HG03457 (cell line): ENCODE measurements around the gene IQGAP1.
"Not testable (repeated sequence)": the region's sequence is repeated elsewhere in the genome, so short reads cannot be mapped to it uniquely, and the experiment has no call there.

Experiments
- ATAC-seq: cut with Tn5 transposase; IDR thresholded peaks from one replicate; pipeline ENCODE4 v1.9.1; 2021; ENCODE audit warnings: moderate number of reproducible peaks; ENCODE audit not compliant: unreplicated experiment

The IQGAP1 gene

GRCh38 chr15:90387534-90388461 is at the start of gene IQGAP1:
Gene IQGAP1 (plus strand): TSS chr15:90388242. CDS start chr15:90388342, 100 bp downstream.
- ATAC-seq = peak; percentile 90

- ATAC-seq = no peak
Observed at GRCh38 chr15:90338532-90338931, 49.5 kb upstream of the IQGAP1 start.

- no peak for ATAC-seq
Observed at GRCh38 chr15:90340345-90340744, 47.7 kb upstream of the IQGAP1 start.

- ATAC-seq = no peak
Observed at GRCh38 chr15:90343302-90343790, 44.7 kb upstream of the IQGAP1 start.

GRCh38 chr15:90344662-90345061 is 43.4 kb upstream of the IQGAP1 start:
- ATAC-seq = no peak

GRCh38 chr15:90345857-90346256 is 42.2 kb upstream of the IQGAP1 start:
- no peak for ATAC-seq

- ATAC-seq = not testable (repeated sequence)
Observed at GRCh38 chr15:90347431-90348065, 40.5 kb upstream of the IQGAP1 start.

GRCh38 chr15:90348456-90348855 is 39.6 kb upstream of the IQGAP1 start:
- no peak for ATAC-seq

- no peak for ATAC-seq
Observed at GRCh38 chr15:90349072-90349471, 39.0 kb upstream of the IQGAP1 start.

GRCh38 chr15:90349821-90350220 is 38.2 kb upstream of the IQGAP1 start:
- ATAC-seq = no peak

- no peak for ATAC-seq
Observed at GRCh38 chr15:90351479-90352106, 36.4 kb upstream of the IQGAP1 start.

- peak; percentile 96 for ATAC-seq
Observed at GRCh38 chr15:90352107-90352893, 35.7 kb upstream of the IQGAP1 start, which contains the start of gene ZNF774. Gene ZNF774 (plus strand): TSS chr15:90352284. CDS start chr15:90354661, 2,377 bp downstream.

- no peak for ATAC-seq
Observed at GRCh38 chr15:90354986-90355385, 33.1 kb upstream of the IQGAP1 start.

GRCh38 chr15:90358124-90359033 is 29.7 kb upstream of the IQGAP1 start:
- ATAC-seq = no peak

GRCh38 chr15:90360746-90361145 is 27.3 kb upstream of the IQGAP1 start:
- no peak for ATAC-seq

GRCh38 chr15:90362936-90363212 is 25.2 kb upstream of the IQGAP1 start:
- no peak for ATAC-seq

GRCh38 chr15:90364251-90364650 is 23.8 kb upstream of the IQGAP1 start:
- ATAC-seq = no peak

GRCh38 chr15:90365414-90366055 is 22.5 kb upstream of the IQGAP1 start:
- ATAC-seq = no peak

GRCh38 chr15:90367576-90367975 is 20.5 kb upstream of the IQGAP1 start:
- no peak for ATAC-seq
